SHP77 treated with DMSO at 0.1 percent for 48 hours (cell line): ENCODE measurements around the gene CEP112.

ENCODE experiments used
- DNase-seq: peaks from one replicate; lab custom pipeline; 2025; lab: John Stamatoyannopoulos, UW

Gene CEP112

DNA sequence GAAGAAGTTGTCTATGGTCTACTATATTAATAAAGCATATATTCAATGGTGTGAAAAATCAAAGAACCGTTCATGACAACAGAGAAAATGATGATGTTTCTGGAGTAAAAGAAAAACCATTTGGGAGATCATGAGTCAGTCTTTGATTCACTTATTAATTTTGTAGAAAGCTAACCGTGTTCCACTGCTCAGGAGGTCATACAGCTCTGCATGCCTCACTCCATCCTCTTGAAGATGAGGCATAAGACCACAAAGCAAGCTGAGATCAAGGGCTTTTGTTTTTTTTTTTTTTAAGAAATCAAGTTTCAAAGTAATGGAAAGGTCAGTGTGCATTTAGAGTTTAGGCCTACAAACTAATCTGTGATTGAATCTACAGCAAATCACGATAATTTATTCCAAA, 206.4 kb downstream of the CEP112 start:
- DNase-seq: no peak

DNA sequence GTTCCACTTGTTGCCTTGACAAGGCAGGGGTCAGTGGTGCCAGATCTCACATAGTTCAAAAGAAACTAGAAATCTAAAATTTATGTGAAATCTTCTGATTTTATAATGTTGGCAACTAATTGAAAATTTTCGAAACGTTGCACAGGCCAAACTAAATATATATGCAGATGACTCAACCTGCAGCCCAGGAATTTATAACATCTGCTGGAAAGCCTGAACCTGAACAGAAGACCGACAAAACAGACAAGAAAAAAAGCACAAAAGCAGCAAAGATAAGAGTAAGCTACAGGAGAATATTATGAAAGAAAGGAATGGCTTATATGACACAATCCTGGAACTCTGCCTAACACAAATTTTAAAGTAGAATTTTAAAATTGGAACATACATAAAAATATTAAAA, 207.6 kb downstream of the CEP112 start:
- DNase-seq: no peak

DNA sequence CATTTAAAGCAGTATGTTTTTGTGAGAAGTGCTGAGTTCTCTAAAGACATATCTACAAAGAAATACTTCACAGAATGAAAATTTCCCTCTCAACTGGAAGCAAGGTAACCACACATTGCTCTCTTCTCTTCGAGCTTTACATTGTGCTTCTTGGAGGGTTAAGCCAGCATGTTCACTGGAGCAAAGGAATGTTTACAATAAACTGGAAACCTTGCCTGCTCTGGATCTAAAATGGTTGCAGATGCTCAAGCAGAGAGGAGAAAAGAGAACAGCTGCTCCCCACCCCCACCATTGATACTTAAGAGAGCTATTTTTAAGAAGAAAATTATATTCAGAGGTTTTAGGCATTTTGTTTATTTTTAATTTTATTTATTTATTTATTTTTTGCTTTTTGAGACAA, 213.1 kb downstream of the CEP112 start:
- no peak for DNase-seq

DNA sequence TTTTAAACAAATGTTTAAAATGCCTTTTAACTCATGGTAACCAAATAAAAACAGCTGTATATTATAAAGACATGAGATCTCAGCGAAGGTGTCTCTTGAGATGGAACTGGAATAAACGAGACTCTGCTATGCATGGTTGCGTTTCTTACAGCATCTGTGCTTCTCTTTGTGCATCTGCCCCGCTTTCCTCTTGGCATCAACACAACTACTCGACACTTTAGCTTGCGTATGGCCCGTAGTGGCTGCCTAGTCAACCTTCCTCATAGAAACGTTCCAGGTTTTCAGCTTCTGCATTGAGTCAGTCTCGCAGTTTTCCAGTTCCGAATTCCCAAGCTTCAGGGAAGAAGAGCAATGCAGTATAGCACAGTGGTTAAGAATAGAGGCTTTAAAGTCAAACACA, 214.9 kb downstream of the CEP112 start:
- DNase-seq: no peak

DNA sequence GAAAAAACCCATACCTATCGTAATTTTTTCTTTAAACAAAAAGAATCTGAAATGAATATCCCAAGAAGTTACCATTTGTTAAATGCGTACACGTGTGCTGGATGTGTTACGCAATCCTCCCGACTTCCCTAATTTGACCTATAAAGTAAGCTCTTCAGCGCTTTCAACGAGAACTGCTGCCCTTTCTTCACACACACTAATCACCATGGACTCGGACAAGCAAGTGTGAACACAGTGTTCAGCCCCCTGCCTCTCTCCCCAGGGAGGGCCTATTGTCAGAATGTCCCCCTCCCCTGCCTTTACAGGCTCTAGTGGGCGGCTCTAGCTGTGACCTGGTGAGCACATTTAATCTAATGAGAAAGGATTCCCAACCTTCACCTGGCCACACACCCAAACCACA, 216.1 kb downstream of the CEP112 start:
- no peak for DNase-seq

DNA sequence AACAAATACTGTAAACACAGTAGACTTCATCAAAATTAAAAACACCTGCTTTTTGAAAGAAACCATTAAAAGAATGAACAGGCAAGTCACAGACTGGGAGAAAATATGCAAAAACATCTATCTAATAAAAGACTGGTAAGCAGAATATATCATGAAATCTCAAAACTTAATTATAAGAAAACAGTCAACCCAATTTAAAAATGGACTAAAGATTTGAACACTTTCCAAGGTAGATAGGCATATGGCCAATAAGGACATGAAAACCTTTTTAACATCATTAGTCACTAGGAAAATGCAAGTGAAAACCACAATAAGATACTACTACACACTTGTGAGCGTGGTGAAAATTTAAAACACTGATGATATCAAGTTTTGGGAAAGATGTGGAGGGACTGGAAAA, 218.7 kb downstream of the CEP112 start:
- no peak for DNase-seq

DNA sequence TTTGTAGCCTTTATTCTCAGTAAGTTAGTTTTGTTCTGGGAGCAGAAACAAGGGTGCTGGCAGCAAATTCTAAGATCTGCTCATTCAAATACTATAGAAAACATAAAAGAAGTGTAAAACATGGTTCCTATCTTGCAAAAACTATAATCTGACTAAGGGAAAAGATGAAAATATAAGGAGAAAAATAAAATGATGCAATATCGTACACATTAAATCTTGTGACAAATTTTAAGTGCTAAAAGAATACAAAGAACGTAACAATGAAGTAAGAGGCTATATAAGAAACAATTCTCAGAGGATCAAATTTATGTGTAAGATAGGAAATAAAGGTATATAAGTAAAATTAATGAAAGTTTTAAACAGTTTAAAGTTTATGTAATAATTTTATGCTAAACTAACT, 224.6 kb downstream of the CEP112 start:
- no peak for DNase-seq

DNA sequence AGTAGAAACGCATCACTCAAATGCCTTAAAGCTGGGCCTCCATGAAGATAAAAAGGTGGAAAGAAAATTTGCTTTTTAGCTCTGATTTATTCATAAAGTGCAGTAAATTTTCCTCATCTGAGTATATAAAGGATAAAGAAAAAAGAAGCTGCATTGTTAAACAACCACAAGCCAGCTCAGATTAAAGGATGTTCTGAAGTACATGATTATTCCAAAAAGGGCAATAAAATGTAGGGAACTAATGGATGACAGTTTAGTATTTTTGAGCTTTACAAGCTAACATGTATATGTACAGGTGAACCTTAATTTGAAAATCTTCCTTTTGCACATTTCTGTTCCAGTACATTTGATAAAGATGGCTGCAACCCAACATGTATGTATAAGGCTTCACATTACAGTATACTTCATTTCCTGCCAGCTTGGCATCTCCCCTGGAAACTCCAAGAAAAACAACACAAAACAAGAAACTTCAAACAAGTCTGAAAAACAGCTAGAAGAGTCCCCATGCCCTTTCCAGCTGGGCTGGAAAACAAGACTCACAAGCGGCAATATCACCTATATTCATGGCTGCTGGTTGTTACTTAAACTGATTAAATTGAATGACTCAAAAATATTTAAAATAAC, 225.7 kb downstream of the CEP112 start:
- no peak for DNase-seq

DNA sequence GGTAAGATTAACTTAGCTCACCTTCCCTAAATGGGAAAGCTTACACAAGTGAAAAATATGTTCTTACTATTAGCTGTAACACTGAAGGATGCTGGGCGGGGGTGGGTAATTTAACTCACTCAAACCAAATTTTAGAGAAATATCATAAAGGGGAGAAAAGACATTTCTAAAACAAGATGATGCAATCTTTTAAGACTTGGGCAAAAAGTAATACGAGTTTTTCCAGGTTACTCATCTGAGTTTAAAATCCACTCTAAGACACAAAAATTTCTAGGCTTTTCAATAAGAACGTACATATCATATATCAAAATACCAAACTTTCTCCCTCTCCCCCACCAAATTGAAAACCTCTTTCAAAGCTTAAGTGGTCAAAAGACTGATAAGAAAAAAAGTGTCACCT, 228.8 kb downstream of the CEP112 start:
- no peak for DNase-seq

DNA sequence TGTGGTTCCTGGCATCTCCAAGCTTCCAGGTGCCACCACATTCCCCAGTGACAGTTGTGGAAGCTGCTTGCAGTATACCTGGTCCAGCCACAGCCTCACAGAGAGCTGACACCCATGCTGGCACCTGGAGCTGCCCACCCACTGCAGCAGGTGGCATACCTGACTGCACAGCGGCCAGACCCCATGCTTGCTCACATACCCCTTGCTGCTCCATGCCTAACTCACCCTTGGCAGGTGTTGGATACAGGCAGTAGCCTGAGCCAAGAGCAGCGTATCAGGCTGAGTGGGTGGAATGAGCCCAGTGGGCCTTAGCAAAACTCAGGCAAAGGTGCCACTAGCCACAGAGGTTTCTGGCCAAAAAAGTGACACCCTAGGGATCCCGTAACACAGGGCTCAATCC, 232.3 kb downstream of the CEP112 start:
- DNase-seq: no peak

DNA sequence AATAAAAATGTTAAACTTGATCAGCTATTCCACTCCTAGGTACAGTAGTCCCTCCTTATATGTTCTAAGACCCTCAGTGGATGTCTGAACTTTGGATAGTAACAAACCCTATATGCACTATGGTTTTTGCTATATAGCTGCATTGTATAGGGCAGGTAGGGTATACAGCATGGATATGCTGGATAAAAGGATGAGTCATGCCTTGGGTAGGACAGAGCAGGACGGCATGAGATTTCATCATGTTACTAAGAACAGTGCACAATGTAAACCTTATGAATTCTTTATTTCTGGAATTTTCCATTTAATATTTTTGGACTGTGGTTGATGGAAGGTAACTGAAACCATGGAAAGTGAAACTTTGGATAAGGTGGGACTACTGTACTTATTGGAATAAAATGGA, 235.1 kb downstream of the CEP112 start:
- DNase-seq: no peak

DNA sequence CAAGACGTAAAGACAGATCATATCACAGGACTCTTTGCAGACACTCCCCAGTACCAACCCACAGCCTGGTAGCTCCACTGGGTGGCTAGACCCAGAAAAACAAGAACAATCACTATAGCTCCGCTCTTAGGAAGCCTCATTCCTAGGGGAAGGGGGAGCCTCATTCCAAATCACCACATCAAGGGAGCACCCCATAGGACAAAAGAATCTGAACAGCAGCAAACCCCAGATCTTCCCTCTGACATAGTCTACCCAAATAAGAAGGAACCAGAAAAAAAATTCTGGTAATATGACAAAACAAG, 237.8 kb downstream of the CEP112 start:
- DNase-seq: no peak

DNA sequence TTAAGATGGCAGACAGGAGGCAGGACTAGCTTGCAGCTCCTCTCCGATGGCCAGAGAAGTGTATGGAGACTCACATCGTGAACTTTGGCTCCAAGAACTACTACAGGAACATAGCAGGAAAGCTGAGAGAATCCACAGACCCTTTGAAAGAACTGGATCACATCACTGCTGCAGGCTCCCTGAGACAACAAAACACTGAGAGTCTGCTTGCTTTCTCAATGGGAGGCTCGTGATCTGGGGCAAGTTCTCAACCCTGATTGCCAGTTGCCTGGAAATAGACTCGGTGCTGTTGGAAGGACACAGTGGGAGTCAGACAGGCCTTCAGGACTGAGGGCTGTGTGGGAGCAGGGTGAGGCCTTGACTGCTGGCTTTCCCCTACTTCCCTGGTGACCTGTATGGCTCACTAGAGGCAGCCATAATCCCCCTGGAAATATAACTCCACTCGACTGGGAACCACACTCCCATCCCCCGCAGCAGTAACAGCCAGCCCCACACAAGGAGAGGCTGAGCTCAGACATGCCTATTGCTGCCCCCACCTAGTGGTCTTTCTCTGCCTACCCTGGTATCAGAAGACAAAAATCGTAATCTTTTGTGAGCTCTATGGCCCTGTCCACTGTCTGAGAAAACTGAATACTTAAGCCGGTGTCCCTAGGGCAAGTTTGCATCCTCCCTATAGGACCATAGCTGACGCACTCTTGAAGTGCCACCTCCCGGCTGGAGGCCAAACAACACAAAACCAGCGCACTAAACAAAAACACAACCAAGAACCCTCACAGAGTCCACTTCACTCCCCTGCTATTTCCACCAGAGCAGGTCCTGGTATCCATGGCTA, 238.4 kb downstream of the CEP112 start:
- DNase-seq: no peak

DNA sequence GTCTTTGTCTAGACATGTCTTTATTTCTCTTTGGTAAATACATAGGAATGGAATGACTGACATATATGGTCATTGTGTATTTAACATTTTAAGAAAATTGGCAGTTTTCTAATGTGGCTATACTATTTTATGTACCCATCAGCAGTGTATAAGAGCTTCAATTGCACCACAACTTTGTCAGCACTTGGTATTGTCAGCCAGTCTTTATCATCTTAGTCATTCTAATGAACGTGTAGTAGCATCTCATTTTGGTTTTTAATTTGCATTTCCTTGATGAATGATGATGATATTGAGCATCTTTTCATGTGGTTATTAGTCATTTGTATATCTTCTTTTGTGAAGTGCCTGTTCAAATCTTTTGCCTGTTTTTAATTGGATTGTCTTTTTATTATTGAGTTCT, 239.3 kb downstream of the CEP112 start:
- DNase-seq: no peak

DNA sequence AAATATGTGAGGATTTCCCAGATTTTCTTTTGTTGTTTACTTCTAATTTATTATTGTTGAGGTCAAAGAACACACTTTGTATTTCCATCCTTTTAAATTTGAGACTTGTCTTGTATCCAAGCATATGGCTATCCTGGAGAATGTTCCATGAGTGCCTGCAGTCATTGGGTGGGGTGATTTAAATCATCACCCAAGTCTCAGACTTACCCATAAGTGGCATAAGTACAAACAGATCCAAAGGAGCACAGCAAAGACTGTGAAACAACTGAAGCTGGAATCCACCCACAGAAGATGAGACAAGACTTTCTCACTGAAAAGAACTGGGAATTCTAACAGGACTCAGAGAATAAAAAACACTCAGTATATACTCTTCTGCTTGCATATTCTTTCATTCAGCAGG, 239.9 kb downstream of the CEP112 start:
- DNase-seq: no peak

DNA sequence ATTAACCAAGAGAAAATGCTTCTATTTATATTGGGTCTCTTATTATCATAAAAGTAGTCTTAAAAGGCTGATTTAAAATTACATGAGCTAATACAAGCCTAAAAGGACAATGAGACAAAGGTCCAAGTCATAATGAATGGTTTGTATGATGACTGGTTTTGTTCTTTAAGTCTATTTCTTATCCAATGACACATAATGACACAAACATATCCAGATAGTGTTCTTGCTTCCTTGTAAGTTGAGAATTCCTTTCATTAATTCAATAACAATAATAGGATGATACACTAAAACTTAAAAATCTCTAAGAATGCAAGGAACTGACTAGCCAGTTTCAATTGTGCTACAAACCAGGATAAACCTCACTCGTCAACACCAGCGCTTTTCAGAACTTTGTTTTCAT, 244.1 kb downstream of the CEP112 start:
- DNase-seq: no peak

DNA sequence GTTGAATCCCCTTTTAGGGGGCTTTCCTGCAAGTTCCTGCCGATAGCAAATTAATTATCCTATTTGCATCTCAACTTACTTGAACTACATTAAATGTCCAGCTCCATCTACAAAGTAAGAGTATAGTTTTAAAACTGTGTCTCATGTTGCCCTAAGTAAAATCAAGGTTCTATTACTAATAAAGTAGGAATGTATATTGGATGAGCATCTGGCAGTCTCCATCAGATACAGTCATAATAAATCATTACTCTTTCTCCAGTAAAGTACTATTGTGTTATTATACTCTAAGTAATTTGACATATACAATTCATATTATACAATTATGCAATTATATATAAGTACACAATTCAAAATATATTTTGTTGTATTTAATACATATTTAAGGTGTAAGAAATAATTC, 249.3 kb downstream of the CEP112 start:
- DNase-seq: no peak

DNA sequence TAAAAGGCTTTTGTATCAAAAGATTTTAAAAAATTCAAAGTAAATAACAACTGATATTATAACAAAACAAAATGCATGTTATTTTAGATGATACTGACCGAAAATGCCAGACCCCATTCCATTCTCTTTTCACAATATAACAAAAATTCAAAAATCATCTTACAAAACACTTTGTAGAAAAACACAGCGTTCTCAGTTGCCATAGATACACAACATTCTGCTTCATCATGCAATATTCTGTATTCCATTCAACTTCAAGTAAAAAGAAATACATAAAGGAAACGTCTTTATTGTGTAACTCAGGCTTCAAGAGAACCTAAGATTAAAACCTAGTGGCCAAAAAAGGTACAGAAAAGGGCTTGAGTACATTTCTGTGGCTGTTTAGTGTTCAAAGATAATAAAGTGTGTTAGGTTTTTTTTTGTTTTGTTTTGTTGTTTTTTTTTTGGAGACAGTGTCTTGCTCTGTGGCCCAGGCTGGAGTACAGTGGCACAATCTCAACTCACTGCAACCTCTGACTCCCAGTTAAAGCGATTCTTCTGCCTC, 250.5 kb downstream of the CEP112 start:
- no peak for DNase-seq

DNA sequence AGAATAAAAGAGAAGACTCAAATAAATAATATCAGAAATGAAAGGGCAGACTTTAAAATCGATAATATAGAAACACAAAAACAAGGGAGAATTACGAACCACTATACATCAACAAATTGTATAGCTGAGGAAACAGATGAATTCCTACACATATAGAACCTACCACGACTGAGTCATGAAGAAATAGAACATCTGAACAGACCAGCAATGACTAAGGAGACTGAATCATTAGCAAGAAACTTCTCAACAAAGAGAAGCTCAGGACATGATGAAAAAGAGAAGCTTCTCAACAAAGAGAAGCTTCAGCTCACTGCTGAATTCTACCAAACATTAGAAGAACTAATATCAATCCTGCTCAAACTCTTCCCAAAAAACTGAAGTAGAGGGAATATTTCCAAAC, 255.9 kb downstream of the CEP112 start:
- no peak for DNase-seq

DNA sequence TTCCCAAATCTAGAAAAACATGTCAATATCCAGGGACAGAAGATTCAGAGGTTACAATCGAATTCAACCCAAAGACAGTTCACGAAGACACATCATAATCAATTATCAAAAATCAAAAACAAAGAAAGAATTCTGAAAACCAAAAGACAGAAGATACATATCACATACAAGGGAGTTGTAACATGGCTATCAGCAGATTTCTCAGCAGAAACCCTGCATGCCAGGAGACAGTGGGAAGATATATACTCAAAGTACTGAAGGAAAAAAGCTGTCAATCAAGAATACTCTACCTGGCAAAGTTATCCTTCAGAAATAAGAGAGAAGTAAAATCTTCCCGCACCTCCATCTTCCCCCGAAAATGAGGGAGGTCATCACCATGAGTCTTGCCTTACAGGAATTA, 258.6 kb downstream of the CEP112 start:
- no peak for DNase-seq

DNA sequence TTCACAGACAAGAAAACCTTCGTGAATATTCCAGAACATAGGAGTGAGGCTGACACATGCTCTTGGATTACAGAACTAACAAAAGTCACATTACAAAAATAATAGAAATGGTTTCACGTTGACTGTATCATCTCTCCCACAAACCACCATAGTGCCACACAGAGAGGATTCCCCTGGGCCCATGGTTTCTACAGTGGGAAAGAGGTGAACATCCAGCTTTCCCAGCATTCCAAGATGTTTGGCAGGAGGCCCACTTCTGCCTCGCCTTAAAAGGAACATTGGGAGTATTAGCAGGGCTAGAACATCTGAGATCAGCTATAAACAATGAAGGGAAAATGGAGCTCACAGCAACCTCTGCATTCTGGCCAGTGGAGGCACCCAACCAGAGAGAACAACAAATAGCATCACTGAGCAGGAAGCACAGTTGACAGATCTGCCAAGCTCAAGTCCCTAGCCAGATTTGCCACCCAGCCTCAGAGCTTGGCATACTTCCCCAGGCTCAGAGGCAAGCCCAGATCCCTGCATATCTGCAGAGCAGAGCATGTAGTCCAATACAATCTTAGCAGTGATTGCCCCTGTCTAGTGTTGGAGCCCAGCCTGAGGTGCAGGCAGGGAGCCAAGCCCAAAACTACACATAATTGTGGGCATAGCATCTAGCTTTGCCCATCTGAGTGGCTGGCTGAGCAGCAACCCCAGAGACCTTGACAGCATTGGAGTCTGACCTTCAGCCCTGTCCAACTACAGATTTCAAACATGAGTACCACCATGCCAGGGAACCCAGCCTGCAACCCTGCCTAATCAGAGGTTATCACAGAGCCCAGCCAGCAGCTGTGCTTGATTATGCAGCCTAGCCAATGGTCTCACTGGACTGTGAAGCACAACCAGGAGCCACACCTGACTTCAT, 260.4 kb downstream of the CEP112 start:
- no peak for DNase-seq

DNA sequence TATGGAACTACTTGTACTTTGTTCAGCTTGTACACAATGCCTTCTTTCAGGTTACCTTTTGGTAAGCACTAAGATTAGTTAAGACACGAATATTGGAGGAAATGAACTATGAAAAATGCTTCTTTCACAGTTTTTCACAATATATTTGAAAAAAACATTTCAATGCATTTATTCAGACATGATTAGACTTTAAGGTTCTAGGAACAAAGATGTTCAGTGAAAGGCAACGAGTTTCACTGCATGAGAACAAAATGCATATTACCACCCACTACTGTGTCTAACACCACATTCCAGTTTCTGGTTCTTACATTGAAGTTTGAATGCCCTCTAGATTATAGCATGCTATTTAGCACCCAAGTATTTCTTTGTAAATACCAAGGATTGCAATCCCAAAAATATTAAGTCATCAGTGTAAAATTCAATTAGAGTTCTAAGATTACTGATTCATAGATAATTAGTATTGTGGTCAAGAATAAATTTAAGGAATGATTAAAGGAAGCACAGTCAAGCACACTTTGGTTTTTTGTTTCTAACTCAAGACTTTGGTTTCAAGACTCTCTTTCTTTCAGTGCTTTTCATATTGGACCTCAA, 261.7 kb downstream of the CEP112 start:
- DNase-seq: no peak
